IPS-11a (cell line): ENCODE measurements around the gene TRIP12.
"Not testable (repeated sequence)": the region's sequence is repeated elsewhere in the genome, so short reads cannot be mapped to it uniquely, and the experiment has no call there.

Experiments
- H3K4me3 ChIP-seq: one replicate; pipeline ENCODE4 v1.5.1; 2013; ENCODE audit warnings: low read depth, low read length, control low read depth

TRIP12 gene

DNA sequence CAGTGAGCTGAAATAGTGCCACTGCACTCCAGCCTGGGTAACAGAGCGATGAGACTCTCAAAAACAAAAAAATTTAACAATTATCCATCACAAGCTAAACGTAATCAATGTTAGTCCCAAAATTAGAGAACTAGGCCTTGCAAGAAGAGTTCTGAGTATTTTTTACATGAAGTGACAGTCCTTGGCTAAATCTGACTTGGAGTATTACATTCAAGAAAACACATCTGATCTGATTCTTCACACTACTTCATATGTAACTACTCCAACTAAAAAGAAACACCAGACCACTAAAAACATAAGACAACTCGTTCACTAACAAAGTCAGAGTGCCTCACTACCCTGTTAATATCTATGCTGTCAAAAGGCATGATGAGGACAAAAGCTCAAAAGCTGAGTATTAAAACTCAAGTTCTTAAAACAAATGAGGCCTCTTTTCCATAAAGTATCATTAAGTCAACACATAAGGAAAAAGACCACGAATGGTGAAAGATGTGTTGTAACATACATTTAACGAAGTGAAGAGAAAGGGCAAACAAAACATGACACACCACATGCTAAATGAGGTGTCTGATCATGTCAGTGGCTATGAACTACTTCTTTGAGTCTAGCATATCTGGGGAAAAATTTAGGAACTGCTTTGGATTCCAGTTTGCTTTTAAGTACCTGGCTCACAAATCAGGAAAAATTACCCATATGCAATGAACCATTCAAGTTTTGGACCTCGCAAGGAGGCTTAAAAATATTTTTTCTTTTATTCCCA, 42.4 kb downstream of the TRIP12 start:
- H3K4me3 ChIP-seq = no peak overlapping the region

DNA sequence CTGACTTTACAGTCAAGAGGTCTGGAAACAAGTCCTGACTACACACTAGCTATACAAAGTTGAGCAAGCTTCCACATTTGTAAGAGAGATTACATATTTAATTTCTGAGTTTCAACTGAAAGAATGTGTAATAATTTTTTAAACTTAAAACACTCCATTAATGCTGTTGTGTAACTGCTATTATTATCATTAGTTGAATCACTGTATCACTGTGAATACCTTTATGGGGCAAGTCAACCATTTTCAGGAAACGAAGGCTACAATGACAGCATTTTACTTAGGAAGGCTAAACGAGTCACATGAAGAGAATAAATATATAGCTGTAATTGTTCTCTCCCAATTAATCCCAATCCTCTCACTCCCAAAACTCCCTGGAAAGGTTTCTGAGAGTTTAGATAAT, 46.3 kb downstream of the TRIP12 start:
- H3K4me3 ChIP-seq = no peak overlapping the region

DNA sequence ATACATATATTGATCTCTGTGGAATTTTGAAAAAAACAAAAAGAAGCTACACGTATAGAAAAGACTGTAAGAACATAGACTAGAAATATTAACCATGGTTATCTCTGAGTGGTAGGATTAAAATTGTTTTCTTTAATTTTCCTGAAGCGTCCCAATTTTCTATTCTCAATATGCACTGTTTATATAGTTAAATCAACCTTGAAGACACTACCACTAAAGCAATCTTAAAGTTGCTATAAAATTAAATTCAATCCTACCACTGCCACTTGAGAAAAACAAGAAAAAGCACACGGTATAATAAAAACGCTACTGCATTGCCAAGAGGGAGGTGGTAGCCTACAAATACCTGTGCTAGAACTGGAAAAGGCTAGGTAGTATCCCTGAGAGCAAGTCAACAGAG, 47.2 kb downstream of the TRIP12 start:
- no peak overlapping the region for H3K4me3 ChIP-seq

DNA sequence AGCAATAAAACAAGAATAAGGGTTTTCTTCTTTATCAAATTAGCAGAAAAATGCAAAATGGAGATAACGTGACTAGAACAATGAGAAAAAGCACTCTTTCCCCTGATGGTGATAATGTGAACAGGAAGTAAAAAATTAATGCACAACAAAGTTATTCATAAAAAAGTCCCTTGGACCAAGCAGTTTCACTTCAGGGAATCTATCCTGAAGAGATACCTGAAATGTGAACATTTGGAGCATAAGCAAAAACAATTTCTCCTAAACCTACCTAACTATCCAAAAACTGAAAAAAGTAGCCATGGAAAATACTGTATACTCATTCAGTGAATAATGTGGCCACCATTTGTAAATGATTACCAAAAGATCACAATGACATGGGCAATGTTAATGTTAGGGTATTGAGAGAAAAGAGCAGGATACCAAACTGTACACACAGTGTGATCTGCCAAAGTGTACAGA, 48.7 kb downstream of the TRIP12 start:
- no peak overlapping the region for H3K4me3 ChIP-seq

DNA sequence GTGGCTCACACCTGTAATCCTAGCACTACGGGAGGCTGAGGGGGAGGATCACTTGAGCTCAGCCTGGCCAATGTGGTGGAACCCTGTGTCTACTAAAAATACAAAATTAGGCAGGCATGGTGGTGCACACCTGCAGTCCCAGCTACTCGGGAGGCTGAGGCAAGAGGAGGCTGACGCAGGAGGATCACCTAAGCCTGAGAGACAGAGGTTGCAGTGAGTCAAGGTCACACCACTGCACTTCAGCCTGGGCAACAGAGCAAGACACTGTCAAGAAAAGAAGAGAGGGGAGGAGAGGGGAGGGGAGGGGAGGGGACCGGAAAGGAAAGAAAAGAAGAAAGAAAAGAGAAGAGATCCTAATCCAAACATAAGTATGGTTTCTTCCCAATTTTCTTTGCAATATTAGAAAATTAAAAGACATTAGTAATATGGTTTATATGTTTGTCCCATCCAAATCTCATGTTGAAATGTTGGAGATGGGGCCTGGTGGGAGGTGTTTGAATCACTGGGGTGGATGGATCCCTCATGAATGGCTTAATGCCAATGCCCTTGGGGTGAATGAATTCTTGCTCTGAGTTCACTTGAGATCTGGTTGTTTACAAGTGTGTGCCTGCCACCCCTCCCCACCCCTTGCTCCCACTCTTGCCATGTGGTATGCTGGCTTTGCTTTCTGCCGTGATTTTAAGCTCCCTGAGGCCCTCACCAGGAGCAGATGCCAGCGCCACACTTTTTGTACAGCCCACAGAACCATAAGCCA, 50.7 kb downstream of the TRIP12 start:
- no peak overlapping the region for H3K4me3 ChIP-seq

DNA sequence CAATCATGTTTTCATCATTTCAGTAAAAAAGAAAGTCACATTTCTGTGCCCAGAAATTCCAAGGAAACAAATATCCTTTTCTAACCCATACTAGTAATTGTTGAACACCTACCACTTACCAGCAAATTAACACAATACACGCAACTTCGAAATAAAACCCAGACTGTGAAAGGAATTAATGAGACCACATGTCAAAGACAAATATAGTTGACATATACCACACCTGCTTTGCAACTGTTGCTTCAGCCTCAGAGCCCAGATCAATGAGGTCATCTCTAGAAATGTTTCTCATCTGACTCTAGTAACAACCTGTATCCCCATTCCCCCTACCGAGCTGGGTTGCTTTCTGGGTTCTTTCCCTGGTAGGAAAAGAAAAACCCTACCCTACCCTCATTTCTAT, 52.6 kb downstream of the TRIP12 start:
- H3K4me3 ChIP-seq = no peak overlapping the region

DNA sequence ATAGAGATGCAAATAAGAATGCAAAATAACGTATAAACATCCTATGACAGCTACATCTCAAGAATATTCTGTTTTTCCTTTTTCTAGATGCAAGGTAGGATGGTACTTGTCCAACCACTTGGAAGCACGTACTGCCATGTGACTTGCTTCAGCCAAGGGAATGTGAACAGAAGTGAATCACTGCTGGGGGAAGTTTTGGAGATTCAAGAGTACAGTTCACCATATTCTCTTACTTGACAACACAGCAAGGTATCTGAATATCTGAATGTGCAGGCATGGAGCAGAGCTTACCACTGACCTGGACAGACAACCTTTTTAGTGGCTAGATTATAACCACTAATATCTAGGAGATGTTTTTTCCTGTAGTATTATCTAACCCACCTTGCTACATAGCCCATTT, 53.0 kb downstream of the TRIP12 start:
- no peak overlapping the region for H3K4me3 ChIP-seq

DNA sequence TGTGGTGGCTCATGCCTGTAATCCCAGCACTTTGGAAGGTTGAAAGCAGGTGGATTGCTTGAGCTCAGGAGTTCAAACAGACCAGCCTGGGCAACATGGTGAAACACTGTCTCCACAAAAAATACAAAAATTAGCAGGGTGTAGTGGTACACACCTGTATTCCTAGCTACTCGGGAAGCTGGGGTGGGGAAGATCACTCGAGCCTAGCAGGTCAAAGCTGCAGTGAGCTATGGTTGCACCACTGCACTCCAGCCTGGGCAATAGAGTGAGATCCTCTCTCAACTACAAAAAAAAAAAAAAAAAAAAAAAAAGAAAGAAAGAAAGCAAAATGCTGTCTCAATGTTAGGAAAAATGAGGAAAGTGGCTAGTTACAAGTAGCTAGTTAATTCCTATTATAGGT, 56.8 kb downstream of the TRIP12 start:
- H3K4me3 ChIP-seq = no peak overlapping the region

DNA sequence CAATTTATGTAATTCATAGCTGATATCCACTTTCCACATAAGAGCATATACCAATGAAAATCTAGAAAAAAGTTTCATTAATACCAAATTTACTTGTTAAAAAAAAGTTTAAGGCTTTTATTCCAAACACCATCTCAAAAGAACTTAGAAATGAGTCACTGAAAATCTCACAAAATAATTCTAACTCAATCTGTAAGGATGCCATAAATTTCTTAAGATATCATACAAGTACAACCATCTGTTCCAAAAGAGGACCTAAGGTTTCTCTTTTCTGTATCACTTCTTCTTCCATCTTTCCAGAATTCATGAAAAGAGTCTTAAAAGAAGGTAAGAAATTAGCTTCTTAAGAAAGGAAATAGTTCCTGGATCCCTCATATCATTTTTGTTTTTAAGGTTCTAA, 60.4 kb downstream of the TRIP12 start:
- H3K4me3 ChIP-seq = no peak overlapping the region

DNA sequence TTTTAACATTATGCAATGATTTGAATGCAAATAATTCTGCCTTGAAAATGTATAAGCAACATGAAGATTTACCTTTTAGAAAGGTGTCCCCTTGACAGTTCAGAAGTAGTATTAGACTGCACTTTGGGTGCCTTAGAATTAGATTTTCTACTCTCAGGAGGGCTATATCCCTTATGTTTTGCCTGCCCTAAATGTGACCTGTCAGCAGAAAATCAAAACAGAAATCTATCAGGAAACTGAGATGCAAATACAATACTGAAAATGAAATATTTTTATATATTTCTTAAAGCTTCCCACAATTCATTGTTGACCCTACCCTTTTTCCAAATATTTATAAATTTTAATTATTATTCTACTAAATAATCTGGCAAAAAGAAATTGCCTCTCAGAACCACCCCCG, 61.5 kb downstream of the TRIP12 start:
- H3K4me3 ChIP-seq = no peak overlapping the region

DNA sequence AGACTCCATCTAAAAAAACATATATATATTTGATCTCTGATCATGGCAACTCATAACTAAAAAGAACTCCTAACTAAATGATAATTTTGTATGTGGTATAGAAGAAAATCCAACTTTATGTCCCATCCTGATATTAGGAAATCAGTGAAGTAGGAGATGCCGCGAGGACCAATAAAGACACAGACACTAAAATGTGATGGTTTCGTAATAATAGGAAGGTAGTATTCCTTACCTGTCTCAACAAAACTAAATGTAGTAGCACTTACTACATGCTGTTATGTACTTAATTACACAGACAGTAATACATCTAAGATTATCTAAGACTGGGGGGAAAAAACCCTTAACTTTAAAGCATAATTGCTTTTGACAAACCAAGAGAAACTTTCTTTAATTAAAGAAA, 63.5 kb downstream of the TRIP12 start:
- no peak overlapping the region for H3K4me3 ChIP-seq

DNA sequence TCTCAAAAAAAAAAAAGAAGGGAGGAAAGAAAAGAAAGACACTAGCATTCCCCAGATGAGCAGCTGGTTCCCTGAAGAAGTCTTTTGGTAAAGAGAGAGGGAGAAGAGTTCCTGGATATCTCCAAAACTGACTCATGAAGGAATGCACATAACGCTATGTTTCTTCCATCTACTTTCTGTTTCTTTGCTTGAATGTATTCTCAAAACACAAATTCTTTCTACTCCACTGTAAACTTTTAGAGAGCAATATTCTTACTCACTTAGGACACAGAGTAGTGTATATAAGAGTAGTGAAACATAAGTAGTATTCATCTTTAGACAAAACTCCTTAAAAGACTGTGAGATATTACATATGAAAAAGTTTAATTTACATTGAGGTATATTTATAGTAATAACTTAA, 64.2 kb downstream of the TRIP12 start:
- H3K4me3 ChIP-seq = no peak overlapping the region

DNA sequence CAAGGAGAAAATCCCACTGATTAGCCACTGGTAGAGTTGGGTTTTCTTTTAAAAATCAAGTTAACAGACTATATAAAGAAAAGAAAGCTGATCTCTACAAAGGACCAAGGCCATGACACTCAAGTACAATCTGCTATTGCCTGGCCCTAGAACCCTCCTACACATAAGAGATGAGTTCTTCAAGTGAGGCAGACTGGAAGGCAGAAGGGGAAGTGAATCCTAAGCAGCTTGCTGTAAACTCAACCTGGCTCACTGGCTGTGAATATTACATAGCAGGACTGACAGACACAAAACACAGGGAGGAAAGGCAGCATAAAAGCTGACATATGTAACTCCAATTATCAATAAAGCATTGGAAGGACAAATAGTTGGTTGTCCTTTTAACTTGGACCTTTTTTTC, 65.4 kb downstream of the TRIP12 start:
- H3K4me3 ChIP-seq = no peak overlapping the region

DNA sequence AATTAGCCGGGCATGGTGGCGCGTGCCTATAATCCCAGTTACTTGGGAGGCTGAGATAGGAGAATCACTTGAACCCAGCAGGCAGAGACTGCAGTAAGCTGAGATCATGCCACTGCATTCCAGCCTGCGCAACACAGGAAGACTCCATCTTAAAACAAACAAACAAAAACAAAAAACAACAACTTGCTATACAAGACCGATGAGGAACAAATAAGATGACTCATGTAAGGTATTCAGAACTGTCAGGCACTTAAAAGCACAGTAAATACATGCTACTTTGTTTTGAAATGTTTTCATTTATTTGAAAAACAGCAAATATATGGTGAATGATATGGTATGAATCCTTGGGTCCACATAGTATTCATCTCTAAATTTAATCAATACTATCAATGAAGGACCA, 66.7 kb downstream of the TRIP12 start:
- no peak overlapping the region for H3K4me3 ChIP-seq

DNA sequence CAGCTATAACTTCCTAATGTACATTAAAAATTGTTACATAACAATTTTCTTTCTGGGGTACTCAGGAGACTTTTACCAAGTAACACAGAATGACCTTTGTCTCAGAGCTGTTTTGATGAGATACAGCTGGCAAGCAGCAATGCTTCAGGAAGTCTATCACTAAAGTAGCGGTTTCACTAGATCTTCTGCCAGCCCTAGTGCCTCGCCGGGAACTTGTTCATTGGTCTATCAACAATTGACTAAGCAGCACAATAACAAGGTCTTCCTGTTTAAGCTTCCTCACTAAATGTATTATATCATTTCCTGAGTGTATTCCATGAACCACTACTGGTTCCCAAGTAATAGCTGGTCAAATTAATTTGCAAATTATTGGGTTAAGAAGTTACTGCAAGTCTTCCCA, 69.2 kb downstream of the TRIP12 start:
- H3K4me3 ChIP-seq = no peak overlapping the region

DNA sequence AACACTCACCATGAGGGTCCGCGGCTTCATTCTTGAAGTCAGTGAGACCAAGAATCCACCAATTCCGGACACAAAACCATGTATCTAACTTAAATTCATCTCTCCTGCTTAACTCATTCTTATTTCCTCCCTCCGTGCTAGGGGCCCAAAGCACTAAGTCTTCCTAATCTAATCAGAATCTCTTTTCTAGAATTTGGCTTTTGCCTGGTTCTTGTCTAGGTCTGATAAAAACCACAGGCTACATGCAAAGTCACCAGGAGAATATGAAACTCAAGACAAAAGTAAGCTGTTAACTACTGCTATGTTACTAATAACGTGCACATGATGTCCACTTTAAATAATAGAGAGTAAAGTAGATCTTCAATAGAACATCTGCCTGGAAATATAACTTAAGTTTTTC, 69.9 kb downstream of the TRIP12 start:
- no peak overlapping the region for H3K4me3 ChIP-seq

DNA sequence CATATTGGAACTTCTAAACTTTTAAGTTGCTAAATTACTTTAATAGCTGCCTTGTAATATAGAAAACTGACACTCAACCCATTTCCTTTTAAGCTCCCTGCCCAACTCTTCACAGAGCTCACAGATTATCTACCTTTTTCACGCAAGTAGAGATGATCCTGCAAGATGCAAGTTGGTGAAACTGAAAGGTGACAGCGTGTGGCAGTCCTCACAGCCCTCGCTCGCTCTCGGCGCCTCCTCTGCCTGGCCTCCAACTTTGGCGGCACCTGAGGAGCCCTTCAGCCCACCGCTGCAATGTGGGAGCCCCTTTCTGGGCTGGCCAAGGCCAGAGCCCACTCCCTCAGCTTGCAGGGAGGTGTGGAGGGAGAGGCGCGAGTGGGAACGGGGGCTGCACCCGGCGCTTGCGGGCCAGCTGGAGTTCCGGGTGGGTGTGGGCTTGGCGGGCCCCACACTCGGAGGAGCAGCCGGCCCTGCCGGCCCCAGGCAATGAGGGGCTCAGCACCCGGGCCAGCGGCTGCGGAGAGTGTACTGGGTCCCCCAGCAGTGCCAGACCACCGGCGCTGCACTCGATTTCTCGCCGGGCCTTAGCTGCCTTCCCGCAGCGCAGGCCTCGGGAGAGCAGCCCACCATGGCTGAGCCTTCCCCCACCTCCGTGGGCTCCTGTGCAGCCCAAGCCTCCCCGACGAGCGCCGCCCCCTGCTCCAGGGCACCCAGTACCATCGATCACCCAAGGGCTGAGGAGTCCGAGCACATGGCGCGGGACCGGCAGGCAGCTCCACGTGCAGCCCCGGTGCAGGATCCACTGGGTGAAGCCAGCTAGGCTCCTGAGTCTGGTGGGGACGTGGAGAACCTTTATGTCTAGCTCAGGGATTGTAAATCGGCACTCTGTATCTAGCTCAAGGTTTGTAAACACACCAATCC, 71.2 kb downstream of the TRIP12 start:
- H3K4me3 ChIP-seq = not testable (repeated sequence)

DNA sequence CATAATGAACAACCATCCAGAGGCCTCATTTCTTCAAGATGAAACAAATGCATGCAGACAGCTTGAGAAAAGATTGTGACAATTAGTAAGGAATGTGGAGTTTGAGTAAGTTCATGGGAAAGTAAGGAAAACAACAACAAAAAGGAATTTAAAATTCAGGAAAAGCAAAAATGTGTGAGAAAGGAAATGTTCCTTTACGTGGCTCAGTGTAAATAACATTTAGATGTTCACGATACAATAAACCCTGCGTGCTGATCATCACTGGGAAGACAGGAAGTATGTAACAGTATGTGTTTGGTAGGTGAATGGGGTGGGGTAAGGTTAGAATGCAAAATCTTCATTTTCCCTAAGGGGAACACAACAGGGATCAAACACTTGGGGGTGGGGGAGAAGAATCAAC, 72.7 kb downstream of the TRIP12 start:
- H3K4me3 ChIP-seq = no peak overlapping the region

DNA sequence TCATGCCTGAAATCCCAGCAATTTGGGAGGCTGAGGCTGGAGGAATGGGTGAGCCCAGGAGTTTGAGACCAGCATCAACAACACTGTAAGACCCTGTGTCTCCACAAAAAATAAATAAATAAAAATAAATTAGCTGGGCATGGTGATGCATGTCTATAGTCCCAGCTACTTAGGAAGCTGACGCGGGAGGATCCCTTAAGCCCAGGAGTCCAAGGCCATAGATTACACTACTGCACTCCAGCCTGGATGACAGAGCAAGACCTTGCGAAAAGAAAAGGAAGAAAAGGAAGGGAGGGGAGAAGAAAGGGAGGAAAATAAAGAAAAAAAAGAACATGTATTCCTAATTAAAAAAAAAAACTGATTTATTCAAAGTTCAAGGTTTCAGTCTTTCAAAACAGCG, 78.2 kb downstream of the TRIP12 start:
- no peak overlapping the region for H3K4me3 ChIP-seq

DNA sequence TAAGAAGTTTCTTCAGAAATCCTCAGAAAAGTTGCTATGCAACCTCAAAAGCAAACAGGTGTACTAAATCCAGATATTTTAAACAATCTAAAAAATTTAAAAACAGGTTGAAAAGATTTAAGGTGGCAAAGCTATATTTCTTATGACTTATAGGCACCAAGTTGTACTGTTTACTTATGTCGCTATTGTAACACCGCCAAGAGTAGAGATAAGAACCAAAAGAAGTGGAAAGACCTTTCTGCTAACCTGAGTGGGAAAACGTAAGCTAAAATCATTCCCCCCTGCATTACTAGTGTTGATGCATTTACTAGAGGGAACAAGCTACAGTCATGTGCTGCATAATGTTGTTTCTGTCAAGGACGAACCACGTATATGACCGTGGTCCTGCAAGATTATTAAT, 83.1 kb downstream of the TRIP12 start:
- H3K4me3 ChIP-seq = no peak overlapping the region

DNA sequence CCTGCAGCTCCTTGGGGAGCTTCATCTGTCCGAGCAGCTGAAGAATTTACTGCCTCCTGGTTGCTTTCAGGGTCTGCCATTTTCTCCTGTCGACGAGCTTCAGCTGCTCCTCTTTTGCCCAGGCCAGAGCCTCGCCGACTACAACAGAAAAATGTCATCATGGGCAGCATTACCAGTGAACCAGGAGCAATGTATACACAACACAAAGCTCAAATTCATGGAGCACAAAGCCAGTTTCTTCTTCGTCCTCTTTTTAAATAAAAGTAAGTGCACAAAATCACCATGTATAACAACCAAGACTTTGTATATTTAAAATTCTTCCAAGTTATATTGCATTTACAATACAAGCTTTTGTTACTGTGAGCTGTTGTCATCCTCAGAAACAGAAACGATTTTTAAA, 85.0 kb downstream of the TRIP12 start:
- no peak overlapping the region for H3K4me3 ChIP-seq
